GM18505 (cell line): ENCODE results near the gene MAX.

Experiments
- ATAC-seq: cut with Tn5 transposase; IDR thresholded peaks from one replicate; pipeline ENCODE4 v1.9.1; 2021; ENCODE audit not compliant: unreplicated experiment
- POLR2A ChIP-seq: IDR thresholded peaks from 4 replicates; pipeline ENCODE4 v1.6.1; 2011; ENCODE audit warnings: borderline replicate concordance; ENCODE audit not compliant: insufficient read depth, insufficient read length; ENCODE audit errors: extremely low read depth

The MAX gene

DNA sequence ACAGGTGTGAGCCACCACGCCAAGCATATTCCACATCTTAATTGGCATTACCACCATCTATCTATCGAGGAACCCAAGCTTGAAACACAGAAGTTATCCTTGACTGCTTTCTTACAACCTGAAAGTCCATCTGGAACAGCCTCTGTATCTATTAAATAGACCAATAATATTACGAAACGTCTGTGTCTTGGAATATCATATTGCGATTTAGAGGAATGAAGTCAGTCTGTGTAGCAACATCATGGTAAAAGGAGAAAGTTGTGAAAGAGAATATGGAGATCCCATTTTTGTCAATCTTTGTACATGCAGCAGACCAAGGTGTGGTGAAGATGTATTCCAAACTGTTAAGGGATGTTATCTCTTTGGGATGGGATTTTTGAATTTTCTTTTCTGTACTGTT is 25.8 kb upstream of the MAX start:
- TF ChIP-seq POLR2A, result no peak
- no peak for ATAC-seq

DNA sequence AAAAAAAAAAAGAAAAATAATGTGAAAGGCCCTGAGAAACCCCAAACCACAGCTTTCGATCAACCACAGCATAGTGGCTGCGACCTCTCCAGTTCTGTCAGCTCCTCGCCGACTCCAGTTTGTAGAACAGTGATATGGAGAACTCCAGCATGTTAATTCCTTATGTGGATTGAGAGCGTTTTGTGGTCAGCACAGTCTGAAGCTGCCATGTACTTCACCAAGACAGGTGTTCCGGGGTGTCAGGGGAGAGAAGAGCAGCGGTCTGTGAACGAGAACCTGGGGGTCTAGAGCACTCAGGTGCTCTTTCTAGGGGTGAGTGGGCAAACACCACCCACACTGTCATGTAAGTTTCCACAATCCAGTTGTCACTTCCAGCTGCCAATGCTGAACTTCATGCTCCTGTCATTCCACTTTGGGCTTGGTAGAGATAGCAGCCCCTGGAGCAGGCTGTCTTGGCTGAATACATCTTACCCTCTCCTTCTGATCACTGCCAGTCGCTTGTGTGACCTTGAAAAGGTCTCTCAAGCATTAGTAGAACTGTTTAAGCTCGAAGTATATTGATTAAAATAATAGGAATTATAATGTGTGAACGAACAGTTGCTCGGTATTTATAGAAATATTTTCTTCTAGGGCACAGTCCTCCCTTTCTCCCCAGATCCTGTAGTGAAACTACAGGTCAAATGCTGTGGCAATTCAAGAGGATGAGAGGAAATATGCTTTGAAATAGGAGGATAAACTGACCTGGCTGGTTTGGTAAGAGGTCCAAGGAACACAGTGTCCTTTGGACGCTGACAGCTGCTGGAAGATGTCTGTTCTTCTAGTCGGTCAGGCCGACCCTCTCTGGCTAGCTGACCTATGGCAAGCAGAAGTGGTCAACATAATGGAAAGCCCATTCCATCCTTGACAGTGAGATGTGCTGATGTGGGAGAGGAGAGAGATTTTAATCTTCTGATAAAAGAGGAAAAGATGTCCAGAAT is 15.7 kb upstream of the MAX start:
- ATAC-seq, result no peak
- no peak for TF ChIP-seq POLR2A

DNA sequence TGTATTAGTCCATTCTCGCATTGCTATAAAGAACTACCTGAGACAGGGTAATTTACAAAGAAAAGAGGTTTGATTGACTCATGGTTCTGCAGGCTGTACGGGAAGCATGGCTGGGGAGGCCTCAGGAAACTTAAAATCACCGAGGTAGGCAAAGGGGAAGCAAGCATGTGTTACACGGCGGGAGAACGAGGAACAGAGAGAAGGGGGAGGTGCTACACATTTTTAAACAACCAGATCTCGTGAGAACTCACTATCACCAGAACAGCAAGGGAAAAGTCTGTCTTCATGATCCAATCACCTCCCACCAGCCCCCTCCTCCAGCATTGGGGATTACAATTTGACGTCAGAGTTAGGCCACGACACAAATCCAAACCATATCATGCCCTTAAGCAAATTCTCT is 13.3 kb upstream of the MAX start:
- no peak for TF ChIP-seq POLR2A
- no peak for ATAC-seq

DNA sequence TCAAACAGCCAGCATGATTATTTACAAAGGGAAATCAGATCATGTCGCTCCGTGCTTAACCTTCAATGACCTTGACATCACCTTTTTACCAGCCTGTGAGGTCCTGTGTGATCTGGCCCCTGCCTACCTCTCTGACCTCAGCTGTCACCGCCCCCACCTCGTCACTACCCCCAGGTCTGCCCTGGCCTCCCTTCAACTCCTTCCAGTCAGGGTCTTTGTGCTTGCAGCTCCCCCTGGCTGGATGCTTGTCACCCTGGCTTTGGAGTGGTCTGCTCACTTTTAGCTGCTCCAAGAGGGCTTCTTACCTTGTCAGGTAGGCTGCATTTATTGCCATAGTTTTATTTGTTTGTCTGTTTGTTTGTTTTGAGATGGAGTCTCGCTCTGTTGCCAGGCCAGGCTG is 8.2 kb upstream of the MAX start:
- no peak for TF ChIP-seq POLR2A
- ATAC-seq, result no peak

DNA sequence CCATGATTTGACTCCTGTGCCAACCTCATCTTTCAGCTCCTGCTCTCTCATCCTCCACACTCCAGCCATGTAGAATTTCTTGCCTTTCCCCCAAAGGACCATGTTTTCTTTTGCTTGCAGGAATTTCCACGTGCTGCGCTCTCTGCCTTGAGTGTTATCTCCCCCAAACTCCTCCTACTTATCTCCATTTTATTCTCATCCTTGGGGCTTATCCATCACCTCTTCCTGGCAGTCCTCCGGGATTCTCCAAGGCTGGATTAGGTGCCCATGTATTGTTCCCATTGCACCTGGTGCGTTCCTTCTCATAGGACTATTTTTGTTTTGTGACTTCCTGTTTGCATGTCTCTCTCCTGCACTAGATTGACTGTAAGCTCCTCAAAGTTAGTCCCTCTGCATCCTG is 7.0 kb upstream of the MAX start:
- no peak for ATAC-seq
- TF ChIP-seq POLR2A, result no peak

DNA sequence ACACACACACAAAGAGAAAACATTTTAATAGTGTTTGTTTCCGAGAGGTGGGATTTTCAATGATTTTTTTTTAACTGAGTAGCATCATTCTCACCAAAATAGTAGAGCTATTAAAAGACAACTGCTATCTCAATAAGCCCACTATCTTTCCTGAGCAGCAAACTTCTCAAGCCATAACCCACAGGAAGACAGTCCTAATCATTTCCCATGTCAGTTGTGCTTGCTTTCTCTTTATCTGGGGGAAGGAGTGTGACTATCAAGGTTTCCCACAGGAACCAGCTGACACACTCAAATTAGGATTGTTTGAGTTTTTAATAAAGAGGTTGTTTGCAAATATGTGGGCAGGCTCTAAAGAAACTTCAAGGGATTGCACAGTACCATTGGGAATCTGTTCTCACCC is 4.9 kb upstream of the MAX start:
- no peak for TF ChIP-seq POLR2A
- ATAC-seq, result no peak

DNA sequence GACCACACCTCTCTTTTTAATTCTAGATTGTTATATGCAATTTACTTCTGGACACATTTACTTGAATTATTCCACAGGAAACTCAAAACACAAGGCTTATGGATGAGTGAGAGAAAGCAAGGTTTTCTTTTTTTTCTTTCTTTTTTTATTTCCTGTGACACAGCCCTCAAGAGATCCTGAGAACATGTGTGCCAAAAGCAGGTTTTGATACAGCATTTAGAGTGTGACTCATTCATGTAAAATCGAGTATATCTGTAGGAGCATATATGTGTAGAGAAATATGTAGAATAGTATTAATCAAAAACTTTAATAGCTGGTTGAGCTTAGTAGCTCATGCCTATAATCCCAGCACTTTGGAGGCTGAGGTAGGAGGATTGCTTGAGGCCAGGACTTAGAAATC is 4.4 kb upstream of the MAX start:
- no peak for ATAC-seq
- TF ChIP-seq POLR2A, result no peak

DNA sequence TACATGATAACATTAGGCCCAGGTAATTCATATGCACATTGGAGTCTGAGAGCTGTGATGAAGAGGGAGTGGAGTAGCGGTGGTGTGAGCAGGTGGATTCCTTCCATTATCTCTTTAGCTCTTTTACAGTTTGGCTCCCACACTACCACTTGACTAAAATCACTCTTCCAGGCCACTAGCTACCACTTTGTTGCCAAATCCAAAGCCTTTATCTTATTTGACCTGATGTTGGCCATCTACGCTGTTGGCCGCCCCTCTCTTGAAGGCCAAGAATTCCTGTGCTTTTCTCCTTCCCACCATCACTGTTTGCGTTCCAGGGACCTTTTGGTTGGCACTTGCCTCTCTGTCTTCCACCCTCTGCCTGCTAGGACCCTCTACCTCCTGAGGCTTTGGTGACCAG is 4.0 kb upstream of the MAX start:
- no peak for ATAC-seq
- TF ChIP-seq POLR2A, result no peak

DNA sequence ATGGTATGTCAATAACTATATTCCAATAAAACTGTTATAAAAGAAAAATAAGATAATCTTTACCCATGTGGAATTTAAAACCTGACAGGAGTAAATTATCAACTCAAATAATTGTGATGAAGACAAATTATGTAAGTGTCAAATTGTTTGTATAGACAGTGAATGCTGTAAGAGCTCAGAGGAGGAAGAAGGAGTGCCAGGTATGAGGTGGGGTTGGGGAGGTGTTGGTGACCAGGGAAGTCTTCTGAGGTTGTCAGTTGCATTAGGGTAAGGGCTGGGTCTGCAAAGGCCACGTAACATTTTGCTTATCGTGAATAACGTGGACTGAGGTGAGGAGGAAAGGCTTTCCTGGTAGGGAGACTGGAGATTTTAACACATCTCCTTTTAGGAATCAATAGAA is 2.5 kb upstream of the MAX start:
- ATAC-seq, result no peak
- no peak for TF ChIP-seq POLR2A

DNA sequence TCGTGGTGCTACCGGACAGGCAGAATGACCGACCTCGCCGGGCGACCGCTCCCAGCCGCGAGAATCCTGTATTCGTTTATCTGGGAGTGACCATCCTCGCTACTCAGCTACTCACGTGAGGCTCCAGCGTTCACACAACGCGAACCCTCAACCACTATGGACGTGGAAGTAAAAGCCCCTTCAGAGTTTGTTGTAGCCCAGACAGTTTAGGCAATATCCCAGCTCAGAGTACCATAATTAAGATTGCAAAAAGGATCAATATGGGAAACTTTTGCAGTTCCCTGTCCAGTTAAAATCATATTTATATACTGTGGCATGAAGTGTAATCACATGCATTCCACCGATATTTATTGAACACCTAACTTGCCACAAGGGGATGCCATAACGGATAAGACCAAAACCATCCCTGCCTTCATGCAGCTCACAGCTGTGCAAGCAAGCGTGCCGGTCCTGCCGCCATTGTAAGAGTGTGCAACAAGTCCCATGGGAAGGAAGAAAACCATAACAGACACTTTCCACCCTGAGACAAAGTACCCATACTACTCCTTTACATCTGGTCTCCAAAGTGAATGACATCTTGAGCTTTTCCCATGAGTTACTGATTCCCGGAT is 938 bp upstream of the MAX start:
- TF ChIP-seq POLR2A, result no peak

DNA sequence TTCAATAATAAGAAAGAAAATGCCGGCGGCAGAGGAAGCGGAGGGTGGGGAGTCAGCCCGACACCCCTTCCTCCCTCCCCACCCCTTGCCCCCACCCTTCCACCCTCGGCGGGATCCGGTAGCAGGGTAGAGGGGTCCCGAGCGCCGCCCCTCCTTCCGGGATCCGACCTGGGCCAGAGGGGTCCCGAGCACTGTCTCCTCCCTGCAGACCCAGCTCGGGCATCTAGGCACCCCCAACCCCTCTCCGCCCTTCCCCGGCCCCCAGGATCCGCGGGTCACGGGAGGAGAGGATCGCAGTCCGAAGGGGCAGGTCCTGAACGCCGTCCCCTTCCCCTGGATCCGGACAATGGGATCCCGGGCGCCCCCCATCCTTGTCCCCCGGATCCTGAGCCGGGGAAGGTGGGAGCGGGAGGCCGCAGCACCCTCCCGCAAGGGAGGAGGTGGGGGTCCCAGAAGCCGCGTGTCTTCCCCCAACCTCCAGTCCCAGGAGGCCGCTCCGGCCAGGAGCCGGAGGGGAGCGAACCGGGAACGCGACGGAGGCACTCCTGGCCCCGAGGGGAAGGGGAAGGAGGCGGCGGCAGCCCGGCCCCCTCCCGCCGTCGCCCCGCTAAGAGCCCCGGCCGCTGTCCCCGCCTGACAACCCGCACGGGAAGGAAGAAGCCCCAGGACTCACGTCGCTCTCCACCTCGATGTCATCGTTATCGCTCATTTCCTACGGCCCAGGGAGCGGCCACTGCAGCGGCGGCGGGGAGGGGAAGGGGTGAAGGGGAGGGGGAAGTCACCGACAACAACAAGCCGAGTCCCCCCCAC is 481 bp downstream of the MAX start:
- no peak for ATAC-seq
- TF ChIP-seq POLR2A, result no peak

More for the DNA sequence above, 938 bp upstream of the MAX start:
- ATAC-seq, result no peak

DNA sequence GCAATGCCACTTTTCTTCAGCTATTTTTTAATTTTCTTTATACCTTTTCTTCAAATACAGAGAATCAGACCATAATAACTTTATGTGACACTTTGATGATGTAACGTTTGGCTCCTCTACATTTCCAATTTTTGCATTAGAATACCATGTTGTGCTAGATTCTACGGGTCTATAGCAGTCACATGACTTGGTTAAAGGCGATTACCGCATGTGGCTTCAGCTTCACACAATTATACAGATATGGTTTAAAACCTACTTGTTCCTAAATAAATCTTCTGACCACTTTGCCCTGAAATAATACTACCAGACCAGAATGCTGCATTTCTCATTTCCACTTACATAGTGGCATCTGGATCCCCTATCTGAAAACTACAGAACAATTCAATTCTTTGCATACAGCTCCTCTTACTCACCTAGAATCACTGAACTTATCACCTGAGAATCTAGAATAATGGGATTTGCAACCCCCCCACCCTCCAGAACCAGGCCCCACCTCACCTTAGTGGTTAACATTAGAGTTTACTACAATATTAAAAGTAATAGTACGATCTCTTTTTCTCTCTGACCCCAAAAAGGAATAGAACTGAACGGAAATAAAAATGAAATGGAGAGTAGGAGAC is 1.3 kb downstream of the MAX start:
- no peak for TF ChIP-seq POLR2A
- ATAC-seq, result no peak

DNA sequence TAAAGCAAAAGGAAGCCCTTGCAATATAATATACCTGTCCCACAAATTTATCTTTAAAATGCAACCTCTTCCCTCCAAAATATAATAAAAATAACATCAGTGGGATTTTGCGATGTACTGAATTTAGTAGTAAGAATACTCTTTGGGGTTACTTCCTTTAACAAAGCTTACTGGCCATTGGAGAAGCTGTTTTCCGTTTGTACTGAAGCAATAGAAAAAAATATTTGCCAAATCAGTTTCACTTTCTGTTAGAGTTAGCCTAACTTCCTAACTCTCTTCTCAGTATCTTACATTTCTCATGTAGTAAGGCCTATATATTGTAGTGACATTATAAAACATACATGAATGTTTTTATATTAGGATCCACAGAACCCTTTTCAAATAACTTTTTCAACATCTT is 3.7 kb downstream of the MAX start:
- ATAC-seq, result no peak
- TF ChIP-seq POLR2A, result no peak
